ACC112 (cell line): Measurements from ENCODE around the gene AKAP6.

Source experiments
- H2AFZ ChIP-seq: fragments of 200-600 bp; sonication (generic); one replicate; pipeline ENCODE4 v1.6.0; 2017; ENCODE audit warnings: antibody characterized with exemption, low read length; ENCODE audit not compliant: unreplicated experiment
- H3K27ac ChIP-seq: fragments of 200-600 bp; sonication (generic); 2 replicates; pipeline ENCODE4 v1.5.1; 2014; ENCODE audit warnings: low read depth, mild to moderate bottlenecking, antibody characterized with exemption, low read length, moderate library complexity
- H3K27me3 ChIP-seq: fragments of 200-600 bp; sonication (generic); 2 replicates; pipeline ENCODE4 v1.6.1; 2014; ENCODE audit warnings: mild to moderate bottlenecking, antibody characterized with exemption, low read length, moderate library complexity, mixed read lengths; ENCODE audit not compliant: insufficient read depth
- H3K36me3 ChIP-seq: fragments of 200-600 bp; sonication (generic); 2 replicates; pipeline ENCODE4 v1.6.1; 2016; ENCODE audit warnings: mild to moderate bottlenecking, antibody characterized with exemption, low read length, moderate library complexity, mixed read lengths; ENCODE audit not compliant: insufficient read depth
- H3K4me1 ChIP-seq: fragments of 200-600 bp; sonication (generic); one replicate; pipeline ENCODE4 v1.6.1; 2016; ENCODE audit warnings: low read length, mixed read lengths; ENCODE audit not compliant: insufficient read depth, unreplicated experiment, control insufficient read depth
- H3K4me3 ChIP-seq: fragments of 200-600 bp; sonication (generic); 2 replicates; pipeline ENCODE4 v1.5.1; 2014; ENCODE audit warnings: mild to moderate bottlenecking, low read depth, low read length
- H3K79me2 ChIP-seq: fragments of 200-600 bp; sonication (generic); one replicate; pipeline ENCODE4 v1.6.0; 2016; ENCODE audit warnings: low read length; ENCODE audit not compliant: control insufficient read depth, unreplicated experiment, insufficient read depth

The AKAP6 gene

GRCh38 chr14:32661216-32661615, 332.1 kb downstream of the AKAP6 start:
- no peak overlapping the region for H2AFZ ChIP-seq
- no peaks in the 10 kb centered on the region for H3K27me3 ChIP-seq
- no peaks in the 10 kb centered on the region for H3K36me3 ChIP-seq
- H3K4me3 ChIP-seq: no peak overlapping the region
- H3K4me1 ChIP-seq: peaks cover 33% of the 10 kb centered on the region
- H3K27ac ChIP-seq: no peak overlapping the region
- no peaks in the 10 kb centered on the region for H3K79me2 ChIP-seq

GRCh38 chr14:32662211-32662610, 333.1 kb downstream of the AKAP6 start:
- no peaks in the 10 kb centered on the region for H3K27me3 ChIP-seq
- peak overlapping the region; percentile 20 for H2AFZ ChIP-seq
- H3K79me2 ChIP-seq: no peaks in the 10 kb centered on the region
- no peaks in the 10 kb centered on the region for H3K36me3 ChIP-seq
- H3K4me3 ChIP-seq: no peak overlapping the region
- peaks cover 29% of the 10 kb centered on the region for H3K4me1 ChIP-seq
- H3K27ac ChIP-seq: peak overlapping the region; percentile 17; the same call in 1 of the 2 replicates

- Histone ChIP-seq H3K27ac (no peak overlapping the region), H2AFZ (no peak overlapping the region), H3K4me3 (no peak overlapping the region), H3K36me3 (no peaks in the 10 kb centered on the region), H3K4me1 (peaks cover 27% of the 10 kb centered on the region), H3K79me2 (no peaks in the 10 kb centered on the region), H3K27me3 (no peaks in the 10 kb centered on the region)
Measured at GRCh38 chr14:32666308-32666707, 337.2 kb downstream of the AKAP6 start.

GRCh38 chr14:32667287-32667686, 338.2 kb downstream of the AKAP6 start:
- no peak overlapping the region for H2AFZ ChIP-seq
- H3K79me2 ChIP-seq: no peaks in the 10 kb centered on the region
- no peak overlapping the region for H3K4me3 ChIP-seq
- no peaks in the 10 kb centered on the region for H3K36me3 ChIP-seq
- H3K27ac ChIP-seq: no peak overlapping the region
- peaks cover 26% of the 10 kb centered on the region for H3K4me1 ChIP-seq
- H3K27me3 ChIP-seq: no peaks in the 10 kb centered on the region

- Histone ChIP-seq H3K4me3 (no peak overlapping the region), H3K27me3 (no peaks in the 10 kb centered on the region), H3K4me1 (peaks cover 21% of the 10 kb centered on the region), H3K36me3 (no peaks in the 10 kb centered on the region), H3K27ac (no peak overlapping the region), H2AFZ (no peak overlapping the region), H3K79me2 (no peaks in the 10 kb centered on the region)
Measured at GRCh38 chr14:32667791-32668190, 338.7 kb downstream of the AKAP6 start.

- H2AFZ ChIP-seq: no peak overlapping the region
- no peaks in the 10 kb centered on the region for H3K36me3 ChIP-seq
- H3K4me3 ChIP-seq: no peak overlapping the region
- peaks cover 21% of the 10 kb centered on the region for H3K4me1 ChIP-seq
- no peaks in the 10 kb centered on the region for H3K79me2 ChIP-seq
- H3K27ac ChIP-seq: no peak overlapping the region
- no peaks in the 10 kb centered on the region for H3K27me3 ChIP-seq
Measured at GRCh38 chr14:32669391-32669790, 340.3 kb downstream of the AKAP6 start.

GRCh38 chr14:32675433-32675832, 346.3 kb downstream of the AKAP6 start:
- Histone ChIP-seq H3K27me3 (no peaks in the 10 kb centered on the region), H3K79me2 (no peaks in the 10 kb centered on the region), H3K36me3 (no peaks in the 10 kb centered on the region), H2AFZ (peak overlapping the region; percentile 57), H3K27ac (no peak overlapping the region), H3K4me1 (peaks cover 6% of the 10 kb centered on the region), H3K4me3 (no peak overlapping the region)

GRCh38 chr14:32677129-32677780, 348.2 kb downstream of the AKAP6 start:
- H3K27ac ChIP-seq: no peak overlapping the region
- no peaks in the 10 kb centered on the region for H3K27me3 ChIP-seq
- no peaks in the 10 kb centered on the region for H3K79me2 ChIP-seq
- H3K36me3 ChIP-seq: no peaks in the 10 kb centered on the region
- H2AFZ ChIP-seq: no peak overlapping the region
- no peak overlapping the region for H3K4me3 ChIP-seq
- H3K4me1 ChIP-seq: peaks cover 6% of the 10 kb centered on the region

GRCh38 chr14:32678088-32678487, 349.0 kb downstream of the AKAP6 start:
- Histone ChIP-seq H3K27me3 (no peaks in the 10 kb centered on the region), H3K4me1 (peaks cover 6% of the 10 kb centered on the region), H3K79me2 (no peaks in the 10 kb centered on the region), H3K4me3 (no peak overlapping the region), H3K27ac (no peak overlapping the region), H3K36me3 (no peaks in the 10 kb centered on the region), H2AFZ (no peak overlapping the region)

- Histone ChIP-seq H3K36me3 (no peaks in the 10 kb centered on the region), H3K79me2 (no peaks in the 10 kb centered on the region), H3K27ac (no peak overlapping the region), H3K4me3 (no peak overlapping the region), H2AFZ (no peak overlapping the region), H3K27me3 (no peaks in the 10 kb centered on the region), H3K4me1 (peaks cover 6% of the 10 kb centered on the region)
Measured at GRCh38 chr14:32679927-32680612, 351.0 kb downstream of the AKAP6 start.

- no peaks in the 10 kb centered on the region for H3K27me3 ChIP-seq
- H3K27ac ChIP-seq: no peak overlapping the region
- no peak overlapping the region for H3K4me3 ChIP-seq
- no peaks in the 10 kb centered on the region for H3K4me1 ChIP-seq
- no peaks in the 10 kb centered on the region for H3K79me2 ChIP-seq
- no peak overlapping the region for H2AFZ ChIP-seq
- H3K36me3 ChIP-seq: no peaks in the 10 kb centered on the region
Measured at GRCh38 chr14:32681598-32681997, 352.5 kb downstream of the AKAP6 start.
